IPS-18a (cell line): ENCODE measurements around the gene RAB10.
A peak's percentile ranks its signal among the peaks of the same experiment; 100 is the strongest.
"Not testable (repeated sequence)": the region's sequence is repeated elsewhere in the genome, so short reads cannot be mapped to it uniquely, and the experiment has no call there.

Source experiments
- H3K27ac ChIP-seq: one replicate; pipeline ENCODE4 v1.5.1; 2013; ENCODE audit warnings: low read length
- H3K27me3 ChIP-seq: one replicate; pipeline ENCODE4 v1.6.1; 2013; ENCODE audit warnings: mild to moderate bottlenecking, low read length; ENCODE audit not compliant: control insufficient read depth, insufficient read depth
- H3K36me3 ChIP-seq: one replicate; pipeline ENCODE4 v1.6.1; 2013; ENCODE audit warnings: low read depth, low read length; ENCODE audit not compliant: control insufficient read depth
- H3K4me1 ChIP-seq: one replicate; pipeline ENCODE4 v1.6.1; 2013; ENCODE audit warnings: low read depth, low read length; ENCODE audit not compliant: control insufficient read depth
- H3K4me3 ChIP-seq: one replicate; pipeline ENCODE4 v1.5.1; 2013; ENCODE audit warnings: low read length
- H3K9ac ChIP-seq: one replicate; pipeline ENCODE4 v1.6.1; 2013; ENCODE audit warnings: mild to moderate bottlenecking, low read length, moderate library complexity
- H3K9me3 ChIP-seq: one replicate; pipeline ENCODE4 v1.6.1; 2013; ENCODE audit warnings: low read depth, low read length; ENCODE audit not compliant: control insufficient read depth

The RAB10 gene

GRCh38 chr2:26033818-26034636, at the start of gene RAB10:
RAB10 (plus strand) TSS chr2:26034084; CDS start chr2:26034609, 525 bp downstream.
- Histone ChIP-seq H3K27ac (peak within 1 kb of the TSS; percentile 92), H3K4me1 (peaks cover 10% of the 10 kb centered on the region), H3K9me3 (no peaks in the 10 kb centered on the region), H3K36me3 (peaks cover 3% of the 10 kb centered on the region), H3K27me3 (no peaks in the 10 kb centered on the region), H3K9ac (peak within 1 kb of the TSS; percentile 94), H3K4me3 (peak within 1 kb of the TSS; percentile 99)

DNA sequence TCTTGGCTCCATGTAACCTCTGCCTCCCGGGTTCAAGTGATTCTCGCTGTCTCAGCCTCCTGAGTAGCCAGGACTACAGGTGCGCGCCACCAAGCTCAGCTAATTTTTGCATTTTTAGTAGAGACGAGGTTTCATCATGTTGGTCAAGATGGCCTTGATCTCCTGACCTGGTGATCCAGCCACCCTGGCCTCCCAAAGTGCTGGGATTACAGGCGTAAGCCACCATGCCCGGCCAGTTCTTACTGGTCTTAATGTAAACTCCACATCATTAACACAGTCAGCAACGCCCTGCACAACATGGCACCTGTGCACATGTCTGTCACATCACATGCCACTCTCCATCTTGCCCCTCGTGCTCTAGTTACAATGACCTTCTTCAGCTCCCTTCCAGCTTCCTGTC, 45.8 kb upstream of the RAB10 start:
- H3K9ac ChIP-seq: no peak overlapping the region
- no peaks in the 10 kb centered on the region for H3K4me1 ChIP-seq
- H3K27ac ChIP-seq: no peak overlapping the region
- no peaks in the 10 kb centered on the region for H3K9me3 ChIP-seq
- no peaks in the 10 kb centered on the region for H3K36me3 ChIP-seq
- H3K27me3 ChIP-seq: no peaks in the 10 kb centered on the region
- no peak overlapping the region for H3K4me3 ChIP-seq

- H3K4me3 ChIP-seq: no peak overlapping the region
- no peaks in the 10 kb centered on the region for H3K9me3 ChIP-seq
These were observed 44.7 kb upstream of the RAB10 start for GRCh38 chr2:25989154-25989553.

DNA sequence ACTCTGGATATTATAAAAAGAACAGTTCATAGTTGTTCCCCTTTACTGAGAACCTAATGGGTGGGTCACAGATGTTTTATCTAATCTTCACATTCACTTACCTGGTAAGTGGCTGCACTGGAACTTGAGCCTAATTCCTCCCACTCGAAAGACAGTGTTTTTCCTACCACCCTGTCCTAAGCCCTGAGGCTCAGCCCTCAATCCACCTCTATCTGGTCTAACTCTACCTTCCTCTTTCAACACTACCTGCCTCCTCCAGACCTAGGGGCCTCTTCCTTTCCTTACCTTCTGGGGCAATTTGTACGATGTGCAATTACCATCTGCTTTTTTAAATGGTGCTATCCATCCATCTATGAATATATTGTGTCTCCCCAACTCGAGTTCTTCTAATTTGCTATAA, 41.9 kb upstream of the RAB10 start:
- H3K27ac ChIP-seq: no peak overlapping the region

More at GRCh38 chr2:25989154-25989553, 44.7 kb upstream of the RAB10 start:
- H3K36me3 ChIP-seq: no peaks in the 10 kb centered on the region
- H3K9ac ChIP-seq: no peak overlapping the region
- no peaks in the 10 kb centered on the region for H3K27me3 ChIP-seq
- H3K27ac ChIP-seq: no peak overlapping the region
- no peaks in the 10 kb centered on the region for H3K4me1 ChIP-seq

GRCh38 chr2:25992556-25992955, 41.3 kb upstream of the RAB10 start:
- Histone ChIP-seq H3K4me1 (peaks cover under 1% of the 10 kb centered on the region), H3K4me3 (no peak overlapping the region), H3K27ac (no peak overlapping the region), H3K9ac (no peak overlapping the region), H3K9me3 (no peaks in the 10 kb centered on the region), H3K27me3 (no peaks in the 10 kb centered on the region), H3K36me3 (no peaks in the 10 kb centered on the region)

More for the DNA sequence above, 41.9 kb upstream of the RAB10 start:
- H3K9me3 ChIP-seq: no peaks in the 10 kb centered on the region
- H3K4me3 ChIP-seq: no peak overlapping the region
- H3K4me1 ChIP-seq: no peaks in the 10 kb centered on the region
- no peak overlapping the region for H3K9ac ChIP-seq
- H3K27me3 ChIP-seq: no peaks in the 10 kb centered on the region
- no peaks in the 10 kb centered on the region for H3K36me3 ChIP-seq

DNA sequence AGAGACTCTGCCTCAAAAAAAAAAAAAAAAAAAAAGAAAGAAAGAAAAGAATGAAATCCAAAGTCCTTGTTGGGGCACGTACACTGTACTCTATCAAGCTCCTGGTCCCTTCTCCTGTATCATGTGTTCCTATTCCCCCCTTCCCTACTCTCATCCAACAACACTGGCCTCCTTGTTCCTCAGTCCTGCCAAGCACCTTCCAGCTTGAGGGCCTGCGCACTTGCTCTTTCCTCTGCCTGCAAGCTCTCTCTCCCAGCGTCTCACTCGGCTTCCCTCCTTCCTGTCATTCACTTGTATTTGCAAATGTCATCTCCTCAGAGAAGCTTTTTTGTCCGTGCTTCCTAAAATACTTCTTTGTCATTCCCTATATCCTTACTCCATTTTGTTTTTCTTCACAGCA, 40.8 kb upstream of the RAB10 start:
- Histone ChIP-seq H3K9me3 (no peaks in the 10 kb centered on the region), H3K27me3 (no peaks in the 10 kb centered on the region), H3K27ac (no peak overlapping the region), H3K9ac (no peak overlapping the region), H3K36me3 (no peaks in the 10 kb centered on the region), H3K4me3 (no peak overlapping the region), H3K4me1 (peaks cover 3% of the 10 kb centered on the region)

DNA sequence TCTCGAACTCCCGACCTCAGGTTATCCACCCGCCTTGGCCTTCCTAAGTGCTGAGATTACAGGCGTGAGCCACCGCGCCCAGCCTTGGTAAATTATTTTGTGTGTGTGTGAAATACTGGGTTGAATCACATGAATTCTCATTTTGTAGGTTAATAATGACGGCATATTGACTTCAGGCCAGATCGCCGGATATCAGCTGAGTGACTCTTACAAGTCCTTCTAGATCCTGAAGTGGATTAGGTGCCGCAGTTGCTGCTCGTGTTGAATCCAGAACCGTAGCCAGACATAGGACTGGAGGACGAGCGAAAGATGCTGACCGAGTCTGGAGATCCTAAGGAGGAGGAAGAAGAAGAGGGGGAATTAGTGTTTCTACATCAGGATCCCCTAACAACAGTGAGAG, 39.4 kb upstream of the RAB10 start:
- no peak overlapping the region for H3K9ac ChIP-seq
- peaks cover 3% of the 10 kb centered on the region for H3K4me1 ChIP-seq
- H3K27ac ChIP-seq: no peak overlapping the region
- H3K36me3 ChIP-seq: no peaks in the 10 kb centered on the region
- no peaks in the 10 kb centered on the region for H3K27me3 ChIP-seq
- no peaks in the 10 kb centered on the region for H3K9me3 ChIP-seq
- H3K4me3 ChIP-seq: no peak overlapping the region

GRCh38 chr2:25996844-25997243, 37.0 kb upstream of the RAB10 start:
- Histone ChIP-seq H3K4me3 (no peak overlapping the region), H3K36me3 (no peaks in the 10 kb centered on the region), H3K27ac (no peak overlapping the region), H3K9me3 (no peaks in the 10 kb centered on the region), H3K9ac (no peak overlapping the region), H3K27me3 (no peaks in the 10 kb centered on the region), H3K4me1 (peaks cover 3% of the 10 kb centered on the region)

DNA sequence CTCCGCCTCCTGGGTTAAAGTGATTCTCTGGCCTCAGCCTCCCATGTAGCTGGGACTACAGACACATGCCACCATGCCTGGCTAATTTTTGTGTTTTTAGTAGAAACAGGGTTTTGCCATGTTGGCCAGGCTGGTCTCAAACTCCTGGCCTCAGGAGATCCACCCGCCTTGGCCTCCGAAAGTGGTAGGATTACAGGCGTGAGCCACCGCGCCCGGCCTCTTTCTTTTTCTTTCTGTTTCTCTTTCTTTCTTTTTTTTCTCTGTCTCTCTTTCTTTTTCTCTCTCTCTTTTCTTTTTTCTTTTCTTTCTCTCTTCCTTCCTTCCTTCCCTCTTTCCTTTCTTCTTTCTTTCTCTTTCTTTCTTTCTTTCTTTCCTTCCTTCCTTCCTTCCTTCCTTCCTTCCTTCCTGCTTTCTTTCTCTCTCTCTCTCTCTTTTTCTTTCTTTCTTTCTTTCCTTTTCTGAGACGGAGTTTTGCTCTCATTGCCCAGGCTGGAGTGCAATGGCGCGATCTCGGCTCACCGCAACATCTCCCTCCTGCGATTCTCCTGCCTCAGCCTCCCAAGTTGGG, 35.0 kb upstream of the RAB10 start:
- not testable (repeated sequence) for H3K27me3 ChIP-seq, H3K4me3 ChIP-seq, H3K9ac ChIP-seq, H3K4me1 ChIP-seq, H3K27ac ChIP-seq, H3K36me3 ChIP-seq, H3K9me3 ChIP-seq

- not testable (repeated sequence) for H3K4me3 ChIP-seq, H3K36me3 ChIP-seq, H3K9ac ChIP-seq, H3K27me3 ChIP-seq, H3K9me3 ChIP-seq, H3K27ac ChIP-seq, H3K4me1 ChIP-seq
These were observed 34.5 kb upstream of the RAB10 start for GRCh38 chr2:25999406-25999805.

DNA sequence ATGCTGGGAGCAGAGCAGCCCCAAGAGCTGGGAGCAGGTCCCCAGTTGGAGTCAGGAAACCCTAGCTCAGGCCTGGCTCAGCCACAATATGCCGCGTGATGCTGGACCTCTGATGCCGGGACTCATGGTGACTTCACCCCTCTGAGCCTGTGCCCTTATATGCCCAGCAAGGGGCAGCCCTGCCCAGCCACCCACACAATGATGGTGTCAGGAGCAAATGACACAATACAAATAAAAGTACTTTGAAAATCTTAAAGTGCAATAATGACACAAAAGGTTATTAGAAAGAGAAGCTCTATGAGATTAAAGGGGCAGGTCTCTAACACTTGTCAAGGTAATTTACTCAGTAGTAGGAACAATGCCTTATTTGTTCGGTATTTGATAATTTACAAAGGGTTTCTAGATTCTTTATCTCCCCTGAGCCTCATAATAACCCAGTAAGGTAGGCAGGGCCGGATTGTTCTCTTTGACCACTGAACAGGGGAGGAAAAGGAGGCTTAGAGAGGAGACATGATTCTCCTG, 33.3 kb upstream of the RAB10 start:
- H3K27ac ChIP-seq: no peak overlapping the region

More for the DNA sequence above, 33.3 kb upstream of the RAB10 start:
- Histone ChIP-seq H3K4me1 (peaks cover 3% of the 10 kb centered on the region), H3K9me3 (no peaks in the 10 kb centered on the region), H3K4me3 (no peak overlapping the region), H3K27me3 (no peaks in the 10 kb centered on the region), H3K36me3 (no peaks in the 10 kb centered on the region), H3K9ac (no peak overlapping the region)
